ENCODE measurements around the gene NUP43.

The NUP43 gene

GRCh38 chr6:149711711-149712110, 34.6 kb downstream of the NUP43 start:
- Histone ChIP-seq H2AK5ac (ENCODE audit: low read depth, low read length) (no peak overlapping the region), H3K14ac (ENCODE audit: low read length) (no peak overlapping the region), H3K9ac (ENCODE audit: low read depth, low read length, poor library complexity) (no peak overlapping the region), H3K4me3 (ENCODE audit: low read length in 2 of 2) (no peak overlapping the region), H2AFZ (ENCODE audit: low read length) (no peak overlapping the region), H3K18ac (ENCODE audit: low read length) (no peak overlapping the region), H2BK12ac (ENCODE audit: low read length) (no peak overlapping the region), H3K4me1 (ENCODE audit: control insufficient read depth in 2 of 2, insufficient read depth in 1 of 2, low read depth in 1 of 2, low read length in 2 of 2) (peaks cover 0 to 7% of the 10 kb centered on the region in 2 donors), H3K4me2 (ENCODE audit: insufficient read depth, low read length, poor library complexity, severe bottlenecking) (no peak overlapping the region), H3K23ac (ENCODE audit: low read depth, low read length, poor library complexity) (no peak overlapping the region), H2BK15ac (ENCODE audit: low read length) (no peak overlapping the region), H4K8ac (ENCODE audit: low read depth, low read length) (no peak overlapping the region), H2BK120ac (ENCODE audit: low read depth, low read length) (no peak overlapping the region), H2BK5ac (ENCODE audit: low read length) (no peak overlapping the region), H3K9me3 (replicated peaks in 1 of 2; ENCODE audit: control insufficient read depth in 2 of 2, insufficient read depth in 1 of 2, low read depth in 1 of 2, low read length in 2 of 2) (no peaks in the 10 kb centered on the region), H3K79me1 (ENCODE audit: low read depth, low read length) (peaks cover 6% of the 10 kb centered on the region), H3K27me3 (ENCODE audit: control insufficient read depth in 3 of 3, insufficient read depth in 3 of 3, low read depth in 1 of 3, low read length in 3 of 3) (no peaks in the 10 kb centered on the region), H4K91ac (ENCODE audit: low read depth, low read length, poor library complexity) (no peak overlapping the region), H3K4ac (ENCODE audit: low read length) (no peak overlapping the region), H3K36me3 (replicated peaks in 1 of 2; ENCODE audit: control insufficient read depth in 2 of 2, insufficient read depth in 2 of 2, low read length in 2 of 2) (peaks cover 0 to 36% of the 10 kb centered on the region in 2 donors), H3K27ac (replicated peaks; ENCODE audit: low read length) (no peak overlapping the region)
- WGBS, 2 donors (ENCODE audit: extremely low coverage in 2 of 2, insufficient read length in 2 of 2, insufficient replicate concordance in 1 of 2) = no CpG with 5 or more reads among the region's 5 CpGs
- DNase-seq (ENCODE audit: low spot score) = no peak

- no peak overlapping the region for H3K23ac ChIP-seq (ENCODE audit: low read depth, low read length, poor library complexity)
- no peak overlapping the region for H3K14ac ChIP-seq (ENCODE audit: low read length)
- H3K9ac ChIP-seq (ENCODE audit: low read depth, low read length, poor library complexity) = no peak overlapping the region
- H3K4me3 ChIP-seq (ENCODE audit: low read length in 2 of 2) = no peak overlapping the region
- H3K4me2 ChIP-seq (ENCODE audit: insufficient read depth, low read length, poor library complexity, severe bottlenecking) = no peak overlapping the region
- H2BK120ac ChIP-seq (ENCODE audit: low read depth, low read length) = no peak overlapping the region
- no peak overlapping the region for H2BK12ac ChIP-seq (ENCODE audit: low read length)
- H2AFZ ChIP-seq (ENCODE audit: low read length) = no peak overlapping the region
- H2BK5ac ChIP-seq (ENCODE audit: low read length) = no peak overlapping the region
- peaks cover 2 to 65% of the 10 kb centered on the region in 2 donors for H3K36me3 ChIP-seq (replicated peaks in 1 of 2; ENCODE audit: control insufficient read depth in 2 of 2, insufficient read depth in 2 of 2, low read length in 2 of 2)
- whole genome bisulfite sequencing, 2 donors (ENCODE audit: extremely low coverage in 2 of 2, insufficient read length in 2 of 2, insufficient replicate concordance in 1 of 2) = no CpG with 5 or more reads among the region's 7 CpGs
- H3K18ac ChIP-seq (ENCODE audit: low read length) = no peak overlapping the region
- H2BK15ac ChIP-seq (ENCODE audit: low read length) = no peak overlapping the region
- H3K27ac ChIP-seq (replicated peaks; ENCODE audit: low read length) = no peak overlapping the region
- H3K9me3 ChIP-seq (replicated peaks in 1 of 2; ENCODE audit: control insufficient read depth in 2 of 2, insufficient read depth in 1 of 2, low read depth in 1 of 2, low read length in 2 of 2) = no peaks in the 10 kb centered on the region
- no peak overlapping the region for H3K4ac ChIP-seq (ENCODE audit: low read length)
- no peak overlapping the region for H4K91ac ChIP-seq (ENCODE audit: low read depth, low read length, poor library complexity)
- H3K4me1 ChIP-seq (ENCODE audit: control insufficient read depth in 2 of 2, insufficient read depth in 1 of 2, low read depth in 1 of 2, low read length in 2 of 2) = no peaks in the 10 kb centered on the region
- H3K79me1 ChIP-seq (ENCODE audit: low read depth, low read length) = peaks cover 3% of the 10 kb centered on the region
- no peak overlapping the region for H2AK5ac ChIP-seq (ENCODE audit: low read depth, low read length)
- DNase-seq (ENCODE audit: low spot score) = no peak
- H4K8ac ChIP-seq (ENCODE audit: low read depth, low read length) = no peak overlapping the region
- no peaks in the 10 kb centered on the region for H3K27me3 ChIP-seq (ENCODE audit: control insufficient read depth in 3 of 3, insufficient read depth in 3 of 3, low read depth in 1 of 3, low read length in 3 of 3)
Observed at GRCh38 chr6:149701714-149702113, 44.6 kb downstream of the NUP43 start.

- Histone ChIP-seq H3K9ac (ENCODE audit: low read depth, low read length, poor library complexity) (no peak overlapping the region), H3K14ac (ENCODE audit: low read length) (no peak overlapping the region), H3K36me3 (replicated peaks in 1 of 2; ENCODE audit: control insufficient read depth in 2 of 2, insufficient read depth in 2 of 2, low read length in 2 of 2) (peaks cover 3 to 84% of the 10 kb centered on the region in 2 donors), H3K79me1 (ENCODE audit: low read depth, low read length) (peaks cover 1% of the 10 kb centered on the region), H3K4ac (ENCODE audit: low read length) (no peak overlapping the region), H4K8ac (ENCODE audit: low read depth, low read length) (no peak overlapping the region), H2BK120ac (ENCODE audit: low read depth, low read length) (no peak overlapping the region), H3K23ac (ENCODE audit: low read depth, low read length, poor library complexity) (no peak overlapping the region), H2BK15ac (ENCODE audit: low read length) (no peak overlapping the region), H3K4me2 (ENCODE audit: insufficient read depth, low read length, poor library complexity, severe bottlenecking) (no peak overlapping the region), H3K27ac (replicated peaks; ENCODE audit: low read length) (no peak overlapping the region), H4K91ac (ENCODE audit: low read depth, low read length, poor library complexity) (no peak overlapping the region), H3K9me3 (replicated peaks in 1 of 2; ENCODE audit: control insufficient read depth in 2 of 2, insufficient read depth in 1 of 2, low read depth in 1 of 2, low read length in 2 of 2) (no peaks in the 10 kb centered on the region), H3K27me3 (ENCODE audit: control insufficient read depth in 3 of 3, insufficient read depth in 3 of 3, low read depth in 1 of 3, low read length in 3 of 3) (no peaks in the 10 kb centered on the region), H2AFZ (ENCODE audit: low read length) (no peak overlapping the region), H2AK5ac (ENCODE audit: low read depth, low read length) (no peak overlapping the region), H3K18ac (ENCODE audit: low read length) (no peak overlapping the region), H2BK5ac (ENCODE audit: low read length) (no peak overlapping the region), H3K4me3 (ENCODE audit: low read length in 2 of 2) (no peak overlapping the region), H2BK12ac (ENCODE audit: low read length) (no peak overlapping the region), H3K4me1 (ENCODE audit: control insufficient read depth in 2 of 2, insufficient read depth in 1 of 2, low read depth in 1 of 2, low read length in 2 of 2) (no peaks in the 10 kb centered on the region)
- no peak for DNase-seq (ENCODE audit: low spot score)
- no CpG with 5 or more reads among the region's 2 CpGs for WGBS, 2 donors (ENCODE audit: extremely low coverage in 2 of 2, insufficient read length in 2 of 2, insufficient replicate concordance in 1 of 2)
Observed at GRCh38 chr6:149699150-149699549, 47.2 kb downstream of the NUP43 start.

GRCh38 chr6:149698175-149698574, 48.2 kb downstream of the NUP43 start:
- WGBS, 2 donors (ENCODE audit: extremely low coverage in 2 of 2, insufficient read length in 2 of 2, insufficient replicate concordance in 1 of 2) = no CpG with 5 or more reads among the region's 2 CpGs
- no peaks in the 10 kb centered on the region for H3K4me1 ChIP-seq (ENCODE audit: control insufficient read depth in 2 of 2, insufficient read depth in 1 of 2, low read depth in 1 of 2, low read length in 2 of 2)
- H3K9me3 ChIP-seq (replicated peaks in 1 of 2; ENCODE audit: control insufficient read depth in 2 of 2, insufficient read depth in 1 of 2, low read depth in 1 of 2, low read length in 2 of 2) = no peaks in the 10 kb centered on the region
- DNase-seq (ENCODE audit: low spot score) = no peak
- H3K36me3 ChIP-seq (replicated peaks in 1 of 2; ENCODE audit: control insufficient read depth in 2 of 2, insufficient read depth in 2 of 2, low read length in 2 of 2) = peaks cover 3 to 87% of the 10 kb centered on the region in 2 donors
- no peak overlapping the region for H2AK5ac ChIP-seq (ENCODE audit: low read depth, low read length)
- no peak overlapping the region for H2BK120ac ChIP-seq (ENCODE audit: low read depth, low read length)
- H3K14ac ChIP-seq (ENCODE audit: low read length) = no peak overlapping the region
- no peak overlapping the region for H2BK5ac ChIP-seq (ENCODE audit: low read length)
- H2BK15ac ChIP-seq (ENCODE audit: low read length) = no peak overlapping the region
- H3K23ac ChIP-seq (ENCODE audit: low read depth, low read length, poor library complexity) = no peak overlapping the region
- H3K4me2 ChIP-seq (ENCODE audit: insufficient read depth, low read length, poor library complexity, severe bottlenecking) = no peak overlapping the region
- no peaks in the 10 kb centered on the region for H3K27me3 ChIP-seq (ENCODE audit: control insufficient read depth in 3 of 3, insufficient read depth in 3 of 3, low read depth in 1 of 3, low read length in 3 of 3)
- peaks cover 1% of the 10 kb centered on the region for H3K79me1 ChIP-seq (ENCODE audit: low read depth, low read length)
- H4K8ac ChIP-seq (ENCODE audit: low read depth, low read length) = no peak overlapping the region
- H3K9ac ChIP-seq (ENCODE audit: low read depth, low read length, poor library complexity) = no peak overlapping the region
- no peak overlapping the region for H4K91ac ChIP-seq (ENCODE audit: low read depth, low read length, poor library complexity)
- no peak overlapping the region for H2BK12ac ChIP-seq (ENCODE audit: low read length)
- H2AFZ ChIP-seq (ENCODE audit: low read length) = no peak overlapping the region
- no peak overlapping the region for H3K18ac ChIP-seq (ENCODE audit: low read length)
- H3K27ac ChIP-seq (replicated peaks; ENCODE audit: low read length) = no peak overlapping the region
- H3K4me3 ChIP-seq (ENCODE audit: low read length in 2 of 2) = no peak overlapping the region
- no peak overlapping the region for H3K4ac ChIP-seq (ENCODE audit: low read length)
